Measurements from ENCODE around the gene HOXA11.

- TF ChIP-seq CTCF (conservative IDR thresholded peaks at IDR 0.05) = no peak
- no peak for TF ChIP-seq ZFX (IDR thresholded peaks at IDR 0.05)
Observed at GRCh38 chr7:27219821-27220220, 34.8 kb upstream of the HOXA11 start.

Data from C4-2B (cell line).